Suppressor macrophage treated with lipopolysaccharide for 4 hours (primary cell): Measurements from ENCODE around the gene HOXB5.

Experiments
- DNase-seq: peaks from one replicate; pipeline ENCODE4 v3.0.0-alpha.2; 2020

HOXB5 gene

GRCh38 chr17:48556576-48557401 lies 36.8 kb downstream of the HOXB5 start:
- DNase-seq, result no peak

DNA sequence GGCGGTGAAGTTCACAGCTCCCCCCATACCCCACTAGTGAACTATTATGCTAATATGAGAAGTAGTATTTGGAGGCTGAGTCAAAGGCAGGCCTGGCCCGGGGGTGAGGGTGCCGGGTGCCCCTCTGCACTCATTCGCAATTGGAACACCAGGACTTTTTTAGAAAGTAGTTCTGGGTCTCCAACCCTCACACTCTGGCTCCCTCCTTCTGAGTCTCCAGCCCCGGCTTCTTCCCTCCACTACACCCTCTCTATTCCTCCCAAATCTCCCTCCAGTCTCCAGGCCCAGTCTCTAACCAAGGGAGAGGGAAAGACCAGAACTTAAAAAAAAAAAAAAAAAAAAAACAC lies 37.4 kb downstream of the HOXB5 start:
- DNase-seq, result no peak

- no peak for DNase-seq
Measured at GRCh38 chr17:48555258-48556228, 38.0 kb downstream of the HOXB5 start.

DNA sequence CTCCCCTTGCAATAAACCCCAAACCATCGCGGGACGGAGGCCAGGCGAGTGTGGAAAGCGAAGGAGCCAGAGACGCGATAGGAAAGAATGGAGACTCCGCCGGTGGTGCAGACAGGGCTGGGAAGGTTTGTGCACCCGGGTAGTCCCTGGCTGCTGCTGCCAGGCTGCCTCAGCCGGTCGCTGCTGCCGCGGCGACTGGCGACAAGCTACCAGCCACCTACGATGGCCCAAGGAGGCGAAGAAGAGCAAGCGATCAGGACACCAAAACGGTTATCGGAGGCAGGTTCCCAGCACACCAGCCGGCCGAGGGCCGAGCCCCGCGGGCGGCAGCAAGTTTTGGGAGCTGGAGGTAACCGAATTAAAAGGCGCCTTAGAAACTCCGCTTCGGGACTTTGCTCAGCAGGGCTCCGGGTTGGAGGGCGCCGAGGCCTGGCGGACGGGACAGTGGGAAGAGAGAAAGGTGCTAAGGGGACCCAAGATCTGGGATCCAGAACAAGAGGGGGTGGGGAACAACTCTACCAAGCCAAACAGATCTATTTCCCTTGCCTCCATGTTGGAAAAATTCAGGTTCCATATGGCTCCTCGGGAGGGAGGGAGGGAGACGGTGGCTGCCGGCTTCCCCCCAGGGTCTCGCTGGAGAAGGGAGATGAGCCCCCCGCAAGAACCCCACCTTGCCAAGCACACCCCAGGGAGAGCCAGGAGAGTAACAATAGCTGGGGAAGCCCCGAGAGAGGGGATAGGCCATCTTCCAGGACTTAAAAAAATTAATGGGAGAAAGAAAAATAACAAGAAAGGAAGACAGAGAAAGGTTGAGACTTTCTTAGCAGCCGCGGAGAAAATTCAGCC lies 38.9 kb downstream of the HOXB5 start:
- no peak for DNase-seq

- no peak for DNase-seq
Measured at GRCh38 chr17:48553826-48554225, 39.8 kb downstream of the HOXB5 start.

DNA sequence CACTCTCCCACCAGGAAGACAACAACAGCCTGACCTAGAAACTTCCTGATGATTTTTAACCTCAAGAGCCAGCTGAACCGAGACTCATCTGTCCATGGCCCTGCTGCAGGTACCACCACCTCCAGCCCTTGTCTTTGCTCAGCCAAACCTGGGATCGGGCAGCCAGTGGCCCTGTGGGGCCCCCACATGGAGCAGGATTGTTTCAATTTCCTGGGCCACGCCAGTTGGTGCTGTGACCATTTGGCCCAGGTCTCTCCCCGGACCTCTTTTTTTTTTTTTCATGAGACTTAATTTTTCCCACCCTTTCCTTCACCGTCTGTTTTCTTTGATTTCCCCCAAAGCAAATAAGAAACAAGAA lies 40.4 kb downstream of the HOXB5 start:
- DNase-seq, result no peak

DNA sequence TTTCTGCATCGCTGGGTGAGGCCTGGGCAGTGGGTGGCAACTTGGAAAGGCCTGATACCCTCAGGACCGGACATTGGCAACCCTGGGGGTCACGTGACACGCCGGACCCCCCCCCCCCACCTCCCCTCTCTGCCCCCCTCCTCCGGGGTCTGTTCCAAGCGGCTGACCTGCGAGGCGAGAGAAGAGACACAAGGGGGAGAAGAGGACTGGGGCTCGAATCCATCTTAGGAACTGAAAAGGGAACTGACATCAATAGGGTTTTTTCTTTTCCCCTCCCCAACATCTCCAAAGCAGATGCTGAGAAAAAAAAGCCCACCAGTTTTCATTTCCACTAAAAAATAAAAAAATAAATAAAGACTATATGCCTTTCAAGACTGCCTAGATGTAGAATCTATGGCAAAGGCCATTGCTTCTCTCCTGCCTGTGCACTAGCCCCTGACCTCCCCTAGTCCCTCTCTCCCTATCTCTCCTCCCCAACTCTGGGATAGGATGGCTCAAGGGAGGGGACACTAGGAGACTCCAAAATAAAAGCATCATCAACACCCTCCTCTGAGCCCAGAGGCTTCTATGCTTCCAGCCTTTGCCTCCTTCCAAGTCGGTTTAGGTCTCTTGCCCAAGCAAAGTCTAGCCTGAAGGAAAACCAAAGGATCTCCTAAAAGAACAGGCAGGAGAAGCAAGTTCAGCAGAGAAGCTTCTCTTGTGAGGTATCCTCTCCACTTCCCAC lies 41.0 kb downstream of the HOXB5 start:
- DNase-seq, result no peak

GRCh38 chr17:48551596-48552465 lies 41.7 kb downstream of the HOXB5 start:
- no peak for DNase-seq

- DNase-seq, result no peak
Measured at GRCh38 chr17:48551214-48551555, 42.4 kb downstream of the HOXB5 start.

DNA sequence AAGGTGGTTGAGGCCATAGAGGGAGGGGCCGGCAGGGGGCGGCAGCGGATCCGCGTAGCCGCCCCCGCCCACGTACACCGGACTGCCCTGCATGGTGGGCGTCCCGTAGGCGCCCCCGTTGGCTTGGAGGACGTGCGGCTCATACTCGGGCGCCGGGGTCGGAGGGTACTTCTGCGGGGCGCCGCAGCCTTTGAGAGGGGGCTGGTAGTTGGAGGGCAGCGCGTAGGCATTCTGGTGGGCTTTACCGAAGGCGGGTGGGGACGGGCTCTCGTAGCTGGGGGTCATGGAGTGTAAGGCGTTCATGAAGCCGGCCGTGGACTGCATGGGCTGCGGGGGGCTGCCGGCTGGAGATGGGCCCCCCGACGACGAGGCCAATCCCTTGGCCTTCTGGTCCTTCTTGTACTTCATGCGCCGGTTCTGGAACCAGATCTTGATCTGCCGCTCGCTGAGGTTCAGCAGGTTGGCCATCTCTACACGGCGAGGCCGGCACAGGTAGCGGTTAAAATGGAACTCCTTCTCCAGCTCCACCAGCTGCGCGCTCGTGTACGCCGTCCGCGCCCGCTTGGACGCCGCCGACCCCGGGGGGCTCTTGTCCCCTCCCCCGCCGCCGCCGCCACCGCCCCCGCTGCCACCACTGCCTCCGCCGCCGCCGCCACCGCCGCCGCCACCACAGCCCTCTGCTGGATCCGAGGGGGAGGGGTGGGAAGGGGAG lies 42.9 kb downstream of the HOXB5 start:
- no peak for DNase-seq

DNA sequence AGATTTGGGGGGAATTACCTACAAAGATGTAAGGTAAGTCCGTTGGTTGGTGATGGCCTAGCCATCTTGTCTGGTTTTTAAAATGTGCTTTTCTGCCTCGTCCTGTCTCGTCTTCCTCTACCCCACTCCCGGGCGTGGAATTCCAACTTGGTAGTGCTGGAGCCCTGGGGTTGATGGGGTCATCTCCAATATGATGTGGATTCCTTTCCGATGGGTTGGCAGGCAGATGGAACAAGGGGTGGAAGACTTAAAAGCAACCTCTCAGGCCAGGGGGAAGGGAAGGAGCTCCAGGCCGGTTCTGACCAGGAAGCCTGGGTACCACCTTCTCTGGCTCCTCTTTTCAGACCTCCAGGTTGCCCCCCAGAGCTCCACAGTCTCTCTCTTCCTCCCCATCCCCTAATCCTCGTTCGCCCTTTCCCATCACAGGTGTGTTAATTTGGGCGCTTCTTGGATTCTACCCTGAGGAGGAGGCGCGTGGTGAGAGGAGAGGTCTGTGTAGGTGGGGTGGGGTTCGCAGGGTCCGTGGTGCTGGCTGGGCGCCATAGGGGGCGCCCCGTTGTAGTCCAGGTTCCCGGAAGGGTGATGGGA lies 43.6 kb downstream of the HOXB5 start:
- no peak for DNase-seq

- no peak for DNase-seq
Measured at GRCh38 chr17:48549281-48549630, 44.3 kb downstream of the HOXB5 start.

- no peak for DNase-seq
Measured at GRCh38 chr17:48548523-48549280, 44.9 kb downstream of the HOXB5 start.

GRCh38 chr17:48547808-48548522 lies 45.6 kb downstream of the HOXB5 start:
- DNase-seq, result peak; percentile 45

DNA sequence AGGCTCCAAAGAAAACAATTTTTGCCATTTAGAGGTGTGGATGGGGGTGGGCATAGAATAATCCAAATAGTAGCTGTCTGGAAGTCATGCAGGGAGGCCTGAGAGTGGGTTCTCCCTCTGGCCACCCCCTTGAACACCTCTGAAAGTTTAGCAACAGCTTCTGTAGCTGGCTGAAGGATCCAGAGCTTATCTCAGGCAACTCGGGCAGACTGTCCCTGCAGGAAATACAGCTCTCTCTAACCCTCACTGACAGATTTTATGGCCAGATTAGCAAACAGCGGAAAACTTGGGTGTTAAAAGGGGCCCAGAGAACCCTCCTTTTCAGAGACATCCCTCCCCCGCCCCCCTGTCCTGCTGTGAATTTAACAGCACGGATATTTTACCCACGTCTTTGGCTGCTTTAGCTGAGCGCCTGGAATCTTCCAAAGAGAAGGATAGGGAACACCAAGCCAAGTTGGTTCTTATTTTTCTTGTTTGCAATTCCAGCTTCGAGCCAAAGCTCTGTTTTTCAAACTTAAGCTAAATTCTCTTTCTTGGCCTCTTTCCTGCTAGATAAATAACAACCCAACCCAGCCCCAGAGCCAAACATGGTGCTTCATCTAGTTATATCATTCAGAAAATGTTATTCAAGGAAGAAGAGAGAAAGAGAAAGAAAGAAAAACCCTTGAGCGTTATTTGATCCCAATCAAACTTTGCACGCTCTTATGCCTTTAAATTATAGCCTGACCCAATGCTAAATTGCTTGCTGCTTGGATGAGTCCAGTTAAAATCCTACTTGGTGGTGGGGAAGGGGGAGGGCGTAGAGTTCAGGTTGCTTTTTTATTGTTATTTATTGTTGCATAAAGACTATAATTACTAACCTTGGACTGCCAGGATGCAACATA lies 46.4 kb downstream of the HOXB5 start:
- no peak for DNase-seq

- no peak for DNase-seq
Measured at GRCh38 chr17:48546137-48546923, 47.2 kb downstream of the HOXB5 start.

DNA sequence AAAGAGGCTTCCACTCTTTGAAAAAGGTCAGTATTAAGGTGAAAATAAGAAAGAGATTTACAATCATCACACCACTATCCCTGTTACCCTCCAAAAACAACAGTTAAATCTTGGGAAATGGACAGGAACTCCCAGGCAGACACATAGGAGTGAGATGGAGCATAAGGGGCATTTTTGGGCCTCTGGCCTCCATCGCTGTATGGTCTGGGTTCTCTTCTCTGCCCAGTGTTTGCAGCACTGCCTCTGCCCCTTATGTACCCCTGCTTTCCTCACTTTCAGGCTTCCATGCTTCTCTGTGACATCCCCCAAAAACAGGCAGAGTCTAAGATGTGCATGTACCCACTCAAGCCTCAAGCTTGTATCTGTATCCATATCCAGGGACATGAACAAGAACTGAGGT lies 48.0 kb downstream of the HOXB5 start:
- no peak for DNase-seq
